Stimulated activated CD4-positive, alpha-beta T cell treated with anti-CD3 and anti-CD28 coated beads, TNF-alpha, amount 100 ng/mL, for 48 hours (primary cell): ENCODE measurements around the gene B4GALT3.
A peak's percentile ranks its signal among the peaks of the same experiment; 100 is the strongest.
"Not testable (repeated sequence)": the region's sequence is repeated elsewhere in the genome, so short reads cannot be mapped to it uniquely, and the experiment has no call there.

ENCODE experiments used
- DNase-seq, 3 donors: peaks; one replicate each; pipeline ENCODE4 v3.0.0-alpha.2; 2020; ENCODE audit warnings: low read depth in 3 of 3

B4GALT3 gene

GRCh38 chr1:161177112-161177935 is at the start of gene B4GALT3:
B4GALT3 (minus strand) TSS chr1:161177507; CDS start chr1:161176060, 1,447 bp downstream.
- peak; percentile 90 to 97 (median 95) for DNase-seq

GRCh38 chr1:161226759-161227158 is 49.5 kb upstream of the B4GALT3 start:
- DNase-seq = no peak

GRCh38 chr1:161226320-161226711 is 49.0 kb upstream of the B4GALT3 start:
- DNase-seq = no peak

- DNase-seq = peak; percentile 72 to 90 (median 77)
Measured at GRCh38 chr1:161225534-161226319, 48.4 kb upstream of the B4GALT3 start, which contains the start of gene TOMM40L. TOMM40L (plus strand) TSS chr1:161226060; CDS start chr1:161226490, 430 bp downstream.

GRCh38 chr1:161225178-161225533 is 47.8 kb upstream of the B4GALT3 start:
- no peak for DNase-seq

- not testable (repeated sequence) for DNase-seq
Measured at GRCh38 chr1:161224695-161225087, 47.4 kb upstream of the B4GALT3 start.

GRCh38 chr1:161223805-161224694 is 46.7 kb upstream of the B4GALT3 start:
- DNase-seq = no peak

GRCh38 chr1:161222175-161223019 is 45.1 kb upstream of the B4GALT3 start:
- no peak for DNase-seq

- no peak for DNase-seq
Measured at GRCh38 chr1:161220002-161220401, 42.7 kb upstream of the B4GALT3 start.

- DNase-seq = no peak
Measured at GRCh38 chr1:161219078-161219892, 42.0 kb upstream of the B4GALT3 start.

GRCh38 chr1:161218301-161219077 is 41.2 kb upstream of the B4GALT3 start:
- DNase-seq = no peak

- no peak for DNase-seq
Measured at GRCh38 chr1:161217831-161218230, 40.5 kb upstream of the B4GALT3 start.

GRCh38 chr1:161216945-161217712 is 39.8 kb upstream of the B4GALT3 start:
- no peak for DNase-seq

GRCh38 chr1:161215076-161215475 is 37.8 kb upstream of the B4GALT3 start, which contains the start of gene FCER1G:
FCER1G (plus strand) TSS chr1:161215295; CDS start chr1:161215322, 27 bp downstream.
- no peak for DNase-seq

GRCh38 chr1:161214369-161214768 is 37.1 kb upstream of the B4GALT3 start:
- no peak for DNase-seq

- DNase-seq = peak; percentile 50 to 71 (median 59)
Measured at GRCh38 chr1:161209790-161210409, 32.6 kb upstream of the B4GALT3 start.

GRCh38 chr1:161207173-161207572 is 29.9 kb upstream of the B4GALT3 start:
- no peak for DNase-seq
